Measurements from ENCODE around the gene PAEP.

The PAEP gene

DNA sequence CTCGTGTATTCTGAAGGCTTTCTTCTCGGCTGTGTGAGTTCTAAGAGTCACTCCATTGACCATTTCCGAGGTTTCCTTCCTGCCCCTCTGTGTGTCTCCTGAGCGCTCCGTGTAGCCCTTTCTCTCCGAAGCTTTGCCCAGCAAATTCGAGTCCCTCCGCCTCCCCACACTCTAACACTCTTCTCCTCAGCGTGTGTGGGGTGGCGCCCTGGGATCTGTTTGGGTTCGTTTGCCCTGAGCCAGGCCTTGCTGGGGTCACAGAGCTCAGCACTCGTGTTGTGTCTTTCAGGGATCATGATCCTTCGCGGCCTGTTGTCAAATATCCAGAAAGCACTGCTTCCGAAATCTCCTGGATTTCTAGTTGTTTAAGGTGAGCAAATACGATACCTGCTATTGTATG lies 5.6 kb upstream of the PAEP start:
- Histone ChIP-seq H3K36me3 (ENCODE audit: insufficient read depth, low read depth, low read length) (no peaks in the 10 kb centered on the region), H3K27ac (ENCODE audit: low read length) (no peak overlapping the region), H3K9ac (ENCODE audit: low read depth, low read length) (no peak overlapping the region), H3K4me3 (ENCODE audit: low read length) (no peak overlapping the region), H3K9me3 (ENCODE audit: insufficient read depth, low read depth, low read length) (no peaks in the 10 kb centered on the region), H3K4me1 (ENCODE audit: insufficient read depth, low read length) (no peaks in the 10 kb centered on the region), H3K27me3 (ENCODE audit: insufficient read depth, low read length) (no peaks in the 10 kb centered on the region)

DNA sequence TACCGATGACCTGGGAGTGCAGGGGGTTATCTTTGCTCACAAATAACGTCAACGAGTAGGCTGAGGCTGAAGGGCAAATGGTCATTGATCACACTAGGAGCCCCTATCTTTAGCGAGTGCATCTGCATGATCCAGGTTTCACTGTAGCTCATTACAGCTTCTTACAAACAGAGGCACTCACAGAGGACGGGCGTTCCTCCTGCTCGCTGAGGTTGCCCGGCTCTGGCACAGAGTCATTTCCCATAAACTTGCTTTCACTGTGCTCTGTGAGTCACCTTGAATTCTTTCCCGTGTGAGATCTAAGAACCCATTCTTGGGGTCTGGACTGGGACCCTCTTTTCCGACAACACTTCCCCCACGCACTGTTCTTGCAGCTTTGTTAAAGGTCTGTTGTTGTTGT lies 1.9 kb upstream of the PAEP start:
- H3K27ac ChIP-seq (ENCODE audit: low read length), result no peak overlapping the region
- H3K27me3 ChIP-seq (ENCODE audit: insufficient read depth, low read length), result no peaks in the 10 kb centered on the region
- H3K4me3 ChIP-seq (ENCODE audit: low read length), result no peak overlapping the region
- H3K36me3 ChIP-seq (ENCODE audit: insufficient read depth, low read depth, low read length), result no peaks in the 10 kb centered on the region
- no peaks in the 10 kb centered on the region for H3K9me3 ChIP-seq (ENCODE audit: insufficient read depth, low read depth, low read length)
- no peak overlapping the region for H3K9ac ChIP-seq (ENCODE audit: low read depth, low read length)
- H3K4me1 ChIP-seq (ENCODE audit: insufficient read depth, low read length), result no peaks in the 10 kb centered on the region

DNA sequence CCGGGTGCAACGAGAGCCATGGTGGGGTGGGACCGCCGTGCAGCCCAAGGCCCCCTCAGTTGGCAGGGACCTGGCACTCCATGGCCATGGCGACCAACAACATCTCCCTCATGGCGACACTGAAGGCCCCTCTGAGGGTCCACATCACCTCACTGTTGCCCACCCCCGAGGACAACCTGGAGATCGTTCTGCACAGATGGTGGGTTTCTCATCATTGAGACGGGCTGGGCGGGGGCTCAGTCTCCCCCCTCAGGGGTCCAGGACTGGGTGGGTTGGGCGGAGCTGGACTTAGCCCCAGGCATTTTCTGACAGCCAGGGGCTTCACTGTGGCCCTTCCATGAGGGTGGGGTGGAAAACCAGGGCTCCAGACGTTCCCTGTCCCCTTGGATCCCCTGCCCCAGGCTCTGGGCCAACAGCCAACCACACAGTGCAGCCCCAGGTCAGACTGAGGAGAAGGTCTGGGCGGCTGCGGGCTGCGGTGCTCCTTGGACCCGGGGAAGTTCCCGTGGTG lies 734 bp downstream of the PAEP start:
- no peaks in the 10 kb centered on the region for H3K9me3 ChIP-seq (ENCODE audit: insufficient read depth, low read depth, low read length)
- no peaks in the 10 kb centered on the region for H3K36me3 ChIP-seq (ENCODE audit: insufficient read depth, low read depth, low read length)
- H3K4me1 ChIP-seq (ENCODE audit: insufficient read depth, low read length), result no peaks in the 10 kb centered on the region
- H3K4me3 ChIP-seq (ENCODE audit: low read length), result no peak overlapping the region
- no peak overlapping the region for H3K27ac ChIP-seq (ENCODE audit: low read length)
- no peak overlapping the region for H3K9ac ChIP-seq (ENCODE audit: low read depth, low read length)
- no peaks in the 10 kb centered on the region for H3K27me3 ChIP-seq (ENCODE audit: insufficient read depth, low read length)

DNA sequence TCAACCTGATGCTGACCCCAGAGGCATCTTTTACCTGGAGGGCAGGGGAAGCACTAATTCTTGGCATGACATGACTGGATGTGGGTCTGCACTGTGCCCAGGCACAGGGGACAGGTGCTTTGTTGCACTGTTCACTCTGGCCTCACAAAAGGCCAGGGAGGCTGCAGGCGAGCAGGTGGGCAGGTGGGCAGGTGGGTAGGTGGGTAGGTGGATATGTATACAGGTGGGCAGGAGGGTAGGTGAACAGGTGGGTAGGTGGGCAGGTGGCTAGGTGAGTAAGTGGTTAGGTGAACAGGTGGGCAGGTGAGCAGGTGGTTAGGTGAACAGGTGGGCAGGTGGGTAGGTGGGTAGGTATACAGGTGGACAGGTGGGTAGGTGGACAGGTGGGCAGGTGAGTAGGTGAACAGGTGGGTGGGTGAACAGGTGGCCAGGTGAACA lies 1.5 kb downstream of the PAEP start:
- no peaks in the 10 kb centered on the region for H3K4me1 ChIP-seq (ENCODE audit: insufficient read depth, low read length)
- H3K27me3 ChIP-seq (ENCODE audit: insufficient read depth, low read length), result no peaks in the 10 kb centered on the region
- no peak overlapping the region for H3K27ac ChIP-seq (ENCODE audit: low read length)
- no peak overlapping the region for H3K4me3 ChIP-seq (ENCODE audit: low read length)
- no peak overlapping the region for H3K9ac ChIP-seq (ENCODE audit: low read depth, low read length)
- no peaks in the 10 kb centered on the region for H3K36me3 ChIP-seq (ENCODE audit: insufficient read depth, low read depth, low read length)
- H3K9me3 ChIP-seq (ENCODE audit: insufficient read depth, low read depth, low read length), result no peaks in the 10 kb centered on the region

DNA sequence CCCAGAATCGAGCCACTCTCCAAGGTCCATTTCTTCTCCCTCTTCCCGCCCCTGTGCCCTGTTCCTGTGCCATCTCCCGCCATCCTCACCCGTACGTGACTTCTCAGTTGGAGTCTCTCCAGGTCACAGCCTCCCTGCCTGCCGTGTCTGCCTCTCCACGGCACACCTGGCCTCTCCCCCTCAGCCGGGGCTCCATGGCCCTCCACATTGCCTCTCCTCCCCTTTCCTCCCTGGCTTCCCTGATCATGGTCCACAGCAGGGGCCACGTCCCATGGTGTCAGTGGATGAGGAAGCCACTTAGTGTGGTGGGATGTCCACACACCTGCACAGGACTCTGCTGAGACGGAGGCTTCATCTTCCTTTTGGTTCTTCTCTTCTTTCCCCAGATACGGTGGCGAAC lies 2.3 kb downstream of the PAEP start:
- Histone ChIP-seq H3K27me3 (ENCODE audit: insufficient read depth, low read length) (no peaks in the 10 kb centered on the region), H3K9me3 (ENCODE audit: insufficient read depth, low read depth, low read length) (0 out of 2 replicates have a peak, but pooled peaks cover under 1% of the 10 kb centered on the region), H3K4me1 (ENCODE audit: insufficient read depth, low read length) (no peaks in the 10 kb centered on the region), H3K4me3 (ENCODE audit: low read length) (no peak overlapping the region), H3K9ac (ENCODE audit: low read depth, low read length) (no peak overlapping the region), H3K36me3 (ENCODE audit: insufficient read depth, low read depth, low read length) (no peaks in the 10 kb centered on the region), H3K27ac (ENCODE audit: low read length) (no peak overlapping the region)

- no peaks in the 10 kb centered on the region for H3K27me3 ChIP-seq (ENCODE audit: insufficient read depth, low read length)
- H3K4me3 ChIP-seq (ENCODE audit: low read length), result no peak overlapping the region
- H3K9me3 ChIP-seq (ENCODE audit: insufficient read depth, low read depth, low read length), result peaks cover 12% of the 10 kb centered on the region; the same call in 1 of the 2 replicates
- no peaks in the 10 kb centered on the region for H3K36me3 ChIP-seq (ENCODE audit: insufficient read depth, low read depth, low read length)
- no peak overlapping the region for H3K9ac ChIP-seq (ENCODE audit: low read depth, low read length)
- peaks cover under 1% of the 10 kb centered on the region; the same call in 1 of the 2 replicates for H3K4me1 ChIP-seq (ENCODE audit: insufficient read depth, low read length)
- H3K27ac ChIP-seq (ENCODE audit: low read length), result no peak overlapping the region
Measured at GRCh38 chr9:135565141-135565628, 3.6 kb downstream of the PAEP start.

DNA sequence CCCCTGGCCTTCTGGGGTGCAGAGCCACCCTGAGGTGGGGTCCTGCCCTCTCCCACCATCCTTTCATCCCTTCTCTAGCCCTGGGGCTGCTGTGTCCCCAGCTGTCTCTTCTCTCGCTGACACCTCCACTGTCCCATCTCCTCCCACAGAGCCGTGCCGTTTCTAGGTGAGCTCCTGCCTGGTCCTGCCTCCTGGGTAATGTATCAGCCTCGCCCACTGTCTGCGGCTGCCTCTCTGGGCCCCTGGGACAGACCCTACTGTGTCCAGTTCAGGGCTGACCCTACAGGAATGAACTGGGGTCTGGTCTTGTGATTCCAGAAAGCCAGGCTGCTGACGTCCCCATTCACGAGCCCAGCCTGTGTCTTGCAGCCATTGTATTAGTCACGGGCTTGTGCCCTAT lies 4.1 kb downstream of the PAEP start:
- Histone ChIP-seq H3K9me3 (ENCODE audit: insufficient read depth, low read depth, low read length) (peaks cover 12% of the 10 kb centered on the region; the same call in 1 of the 2 replicates), H3K9ac (ENCODE audit: low read depth, low read length) (no peak overlapping the region), H3K36me3 (ENCODE audit: insufficient read depth, low read depth, low read length) (no peaks in the 10 kb centered on the region), H3K4me3 (ENCODE audit: low read length) (no peak overlapping the region), H3K27ac (ENCODE audit: low read length) (no peak overlapping the region), H3K4me1 (ENCODE audit: insufficient read depth, low read length) (peaks cover 5% of the 10 kb centered on the region; the same call in 1 of the 2 replicates), H3K27me3 (ENCODE audit: insufficient read depth, low read length) (no peaks in the 10 kb centered on the region)

GRCh38 chr9:135566552-135566951 lies 5.0 kb downstream of the PAEP start:
- no peaks in the 10 kb centered on the region for H3K27me3 ChIP-seq (ENCODE audit: insufficient read depth, low read length)
- H3K36me3 ChIP-seq (ENCODE audit: insufficient read depth, low read depth, low read length), result no peaks in the 10 kb centered on the region
- peaks cover 6% of the 10 kb centered on the region; the same call in 1 of the 2 replicates for H3K4me1 ChIP-seq (ENCODE audit: insufficient read depth, low read length)
- H3K27ac ChIP-seq (ENCODE audit: low read length), result no peak overlapping the region
- H3K9ac ChIP-seq (ENCODE audit: low read depth, low read length), result no peak overlapping the region
- H3K9me3 ChIP-seq (ENCODE audit: insufficient read depth, low read depth, low read length), result peaks cover 12% of the 10 kb centered on the region; the same call in 1 of the 2 replicates
- H3K4me3 ChIP-seq (ENCODE audit: low read length), result no peak overlapping the region

- Histone ChIP-seq H3K36me3 (ENCODE audit: insufficient read depth, low read depth, low read length) (no peaks in the 10 kb centered on the region), H3K4me3 (ENCODE audit: low read length) (no peak overlapping the region), H3K27me3 (ENCODE audit: insufficient read depth, low read length) (no peaks in the 10 kb centered on the region)
Measured at GRCh38 chr9:135567311-135567710, 5.8 kb downstream of the PAEP start.

GRCh38 chr9:135568026-135568425 lies 6.5 kb downstream of the PAEP start:
- no peaks in the 10 kb centered on the region for H3K36me3 ChIP-seq (ENCODE audit: insufficient read depth, low read depth, low read length)
- H3K27me3 ChIP-seq (ENCODE audit: insufficient read depth, low read length), result no peaks in the 10 kb centered on the region
- H3K9ac ChIP-seq (ENCODE audit: low read depth, low read length), result no peak overlapping the region
- no peak overlapping the region for H3K27ac ChIP-seq (ENCODE audit: low read length)
- no peak overlapping the region for H3K4me3 ChIP-seq (ENCODE audit: low read length)
- H3K4me1 ChIP-seq (ENCODE audit: insufficient read depth, low read length), result peaks cover 6% of the 10 kb centered on the region; the same call in 1 of the 2 replicates
- H3K9me3 ChIP-seq (ENCODE audit: insufficient read depth, low read depth, low read length), result peaks cover 12% of the 10 kb centered on the region; the same call in 1 of the 2 replicates

More at GRCh38 chr9:135567311-135567710, 5.8 kb downstream of the PAEP start:
- Histone ChIP-seq H3K27ac (ENCODE audit: low read length) (no peak overlapping the region), H3K4me1 (ENCODE audit: insufficient read depth, low read length) (peaks cover 6% of the 10 kb centered on the region; the same call in 1 of the 2 replicates), H3K9me3 (ENCODE audit: insufficient read depth, low read depth, low read length) (peaks cover 12% of the 10 kb centered on the region; the same call in 1 of the 2 replicates), H3K9ac (ENCODE audit: low read depth, low read length) (no peak overlapping the region)

DNA sequence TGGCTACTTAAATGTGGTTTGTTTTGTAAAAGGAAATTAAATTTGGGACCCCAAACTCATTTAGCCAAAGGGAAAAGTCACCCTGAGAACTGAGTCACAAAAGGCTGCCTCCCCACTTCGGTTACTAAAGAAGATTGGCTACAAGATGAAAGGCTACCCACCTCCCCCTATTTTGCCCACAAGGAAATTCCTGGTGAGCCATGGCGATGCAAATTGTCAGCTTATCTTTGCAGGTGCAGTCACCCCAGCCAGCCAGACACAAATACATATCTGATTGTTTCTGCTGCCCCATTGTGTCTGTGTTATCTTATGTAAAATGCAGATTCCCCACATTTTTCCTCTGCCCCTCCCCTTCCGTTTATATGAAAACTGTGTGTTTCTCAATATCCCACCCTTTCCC lies 8.9 kb downstream of the PAEP start:
- Histone ChIP-seq H3K9me3 (ENCODE audit: insufficient read depth, low read depth, low read length) (peaks cover 12% of the 10 kb centered on the region; the same call in 1 of the 2 replicates), H3K27me3 (ENCODE audit: insufficient read depth, low read length) (no peaks in the 10 kb centered on the region), H3K4me1 (ENCODE audit: insufficient read depth, low read length) (peaks cover 6% of the 10 kb centered on the region; the same call in 1 of the 2 replicates), H3K36me3 (ENCODE audit: insufficient read depth, low read depth, low read length) (no peaks in the 10 kb centered on the region), H3K4me3 (ENCODE audit: low read length) (no peak overlapping the region), H3K9ac (ENCODE audit: low read depth, low read length) (no peak overlapping the region), H3K27ac (ENCODE audit: low read length) (no peak overlapping the region)

GRCh38 chr9:135572233-135572632 lies 10.7 kb downstream of the PAEP start:
- H3K36me3 ChIP-seq (ENCODE audit: insufficient read depth, low read depth, low read length), result no peaks in the 10 kb centered on the region
- H3K9ac ChIP-seq (ENCODE audit: low read depth, low read length), result no peak overlapping the region
- peaks cover 6% of the 10 kb centered on the region; the same call in 1 of the 2 replicates for H3K4me1 ChIP-seq (ENCODE audit: insufficient read depth, low read length)
- H3K27ac ChIP-seq (ENCODE audit: low read length), result no peak overlapping the region
- peaks cover 12% of the 10 kb centered on the region; the same call in 1 of the 2 replicates for H3K9me3 ChIP-seq (ENCODE audit: insufficient read depth, low read depth, low read length)
- no peaks in the 10 kb centered on the region for H3K27me3 ChIP-seq (ENCODE audit: insufficient read depth, low read length)
- H3K4me3 ChIP-seq (ENCODE audit: low read length), result no peak overlapping the region

All from iPS-20b (cell line).